ENCODE results near the gene SLITRK3.
A peak's percentile ranks its signal among the peaks of the same experiment; 100 is the strongest.
"Not testable (repeated sequence)": the region's sequence is repeated elsewhere in the genome, so short reads cannot be mapped to it uniquely, and the experiment has no call there.

SLITRK3 gene

DNA sequence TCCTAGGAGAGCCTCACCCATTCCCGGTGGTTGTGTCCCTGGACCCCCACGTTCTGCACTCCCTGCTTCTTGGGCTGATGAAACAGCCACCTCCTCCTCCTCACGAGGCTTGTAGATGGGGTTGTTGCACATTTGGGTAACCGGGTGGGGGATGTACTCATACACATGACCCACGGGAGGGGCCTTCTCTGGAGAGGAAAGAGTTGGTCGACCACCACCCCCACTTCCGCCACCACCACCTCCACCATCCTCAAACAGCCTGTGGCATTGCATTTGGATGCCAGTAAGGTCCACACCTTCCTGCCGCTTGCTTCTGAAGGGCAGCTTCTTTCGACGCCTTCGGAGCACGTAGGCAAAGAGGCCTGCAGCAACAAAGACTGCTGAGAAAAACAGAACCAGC is 7.7 kb downstream of the SLITRK3 start:
- DNase-seq, result no peak

DNA sequence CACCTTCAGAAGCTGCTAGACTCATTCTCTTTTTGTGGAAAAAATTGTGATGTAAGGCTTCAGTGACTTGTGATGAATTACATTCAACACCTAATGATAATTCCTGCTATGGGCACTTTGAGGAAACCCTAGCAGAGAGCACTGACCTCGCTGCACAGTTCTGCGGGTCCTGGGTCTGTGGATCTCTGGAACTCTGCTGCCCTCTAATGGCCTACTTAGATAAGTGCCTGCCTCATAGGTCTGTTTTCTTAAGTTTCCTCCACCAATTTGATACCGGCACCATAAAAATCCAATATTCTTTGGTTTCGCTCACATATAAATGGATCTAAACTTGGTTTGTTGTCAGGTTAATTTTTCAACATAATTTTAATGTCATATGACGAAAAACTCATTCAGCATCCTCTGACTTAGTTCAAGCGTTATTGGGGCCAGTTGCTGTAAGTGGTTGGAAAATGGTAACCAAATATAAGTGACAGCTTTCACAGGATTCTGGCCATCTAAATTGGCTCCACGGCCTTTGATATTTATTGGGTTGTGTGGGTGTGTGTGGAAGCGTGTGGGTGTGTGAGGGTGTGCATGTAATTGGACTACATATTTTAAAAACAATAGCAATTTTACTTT is 10.4 kb downstream of the SLITRK3 start:
- DNase-seq, result peak; percentile 91

DNA sequence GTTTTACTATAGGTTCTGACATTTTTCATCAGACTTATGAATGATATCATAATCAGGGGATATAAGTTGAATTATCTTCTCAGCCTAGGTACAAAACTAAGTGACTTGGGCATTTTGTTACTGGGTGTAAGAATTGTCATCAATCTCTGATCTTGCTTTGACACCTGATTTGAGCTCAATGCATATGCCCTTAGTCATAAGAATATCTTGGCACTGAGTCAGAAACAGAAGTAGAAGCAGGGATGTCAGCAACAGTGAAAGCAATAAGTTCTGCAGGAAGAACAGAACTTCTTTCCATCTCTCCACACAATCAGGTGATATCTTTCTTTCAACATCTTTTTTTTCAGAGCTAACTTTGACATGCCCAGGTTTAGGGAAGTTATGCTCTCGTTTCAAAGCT is 14.6 kb downstream of the SLITRK3 start:
- no peak for DNase-seq

DNA sequence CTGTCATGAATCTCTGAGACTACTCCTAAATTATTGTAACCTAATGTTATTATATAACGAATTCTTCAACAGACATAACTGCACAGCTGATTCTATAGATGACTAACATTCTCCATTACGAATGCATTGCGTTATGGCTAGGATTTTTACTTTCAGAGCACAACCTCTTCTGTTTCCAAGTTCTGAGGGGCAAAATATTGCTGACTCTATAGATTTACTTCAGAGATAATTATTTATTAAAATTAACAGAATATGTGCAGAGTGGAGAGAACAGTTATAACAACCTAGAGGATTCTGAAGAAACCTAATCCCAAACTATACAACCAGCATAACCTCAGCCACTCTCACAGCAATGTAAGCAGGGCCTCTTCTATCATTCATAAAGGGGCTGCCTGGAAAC is 25.9 kb downstream of the SLITRK3 start:
- DNase-seq, result no peak

DNA sequence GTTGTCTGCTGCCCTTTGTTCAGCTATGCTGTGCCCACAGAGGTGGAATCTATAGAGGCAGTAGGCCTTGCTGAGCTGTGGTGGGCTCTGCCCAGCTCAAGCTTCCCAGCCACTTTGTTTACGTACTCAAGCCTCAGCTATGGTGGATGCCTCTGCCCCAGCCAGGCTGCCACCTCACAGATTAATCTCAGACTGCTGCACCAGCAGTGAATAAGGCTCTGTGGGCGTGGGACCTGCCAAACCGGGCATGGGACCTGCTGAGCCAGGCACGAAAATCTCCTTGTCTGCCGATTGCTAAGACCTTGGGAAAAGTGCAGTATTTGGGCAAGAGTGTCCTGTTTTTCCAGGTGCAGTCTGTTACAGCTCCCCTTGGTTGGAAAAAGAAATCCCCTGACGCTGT is 26.8 kb downstream of the SLITRK3 start:
- no peak for DNase-seq

DNA sequence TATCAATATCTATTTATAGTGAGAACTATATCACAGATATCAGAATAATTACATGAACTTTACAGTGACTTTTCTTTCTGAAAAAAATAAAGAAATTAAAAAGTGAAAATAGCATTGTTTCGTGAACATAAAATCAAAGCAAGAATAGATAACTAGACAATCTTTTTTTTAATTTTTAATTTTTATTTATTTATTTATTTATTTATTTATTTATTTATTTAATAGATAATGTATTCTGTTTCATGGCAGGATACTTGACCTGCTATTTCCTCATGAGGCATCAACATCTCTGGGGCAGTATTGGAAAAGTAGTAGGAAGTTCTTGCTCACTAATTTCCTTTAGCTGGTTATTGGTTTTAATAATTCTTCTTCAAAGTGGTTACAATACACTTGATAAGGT is 33.3 kb downstream of the SLITRK3 start:
- DNase-seq, result no peak

DNA sequence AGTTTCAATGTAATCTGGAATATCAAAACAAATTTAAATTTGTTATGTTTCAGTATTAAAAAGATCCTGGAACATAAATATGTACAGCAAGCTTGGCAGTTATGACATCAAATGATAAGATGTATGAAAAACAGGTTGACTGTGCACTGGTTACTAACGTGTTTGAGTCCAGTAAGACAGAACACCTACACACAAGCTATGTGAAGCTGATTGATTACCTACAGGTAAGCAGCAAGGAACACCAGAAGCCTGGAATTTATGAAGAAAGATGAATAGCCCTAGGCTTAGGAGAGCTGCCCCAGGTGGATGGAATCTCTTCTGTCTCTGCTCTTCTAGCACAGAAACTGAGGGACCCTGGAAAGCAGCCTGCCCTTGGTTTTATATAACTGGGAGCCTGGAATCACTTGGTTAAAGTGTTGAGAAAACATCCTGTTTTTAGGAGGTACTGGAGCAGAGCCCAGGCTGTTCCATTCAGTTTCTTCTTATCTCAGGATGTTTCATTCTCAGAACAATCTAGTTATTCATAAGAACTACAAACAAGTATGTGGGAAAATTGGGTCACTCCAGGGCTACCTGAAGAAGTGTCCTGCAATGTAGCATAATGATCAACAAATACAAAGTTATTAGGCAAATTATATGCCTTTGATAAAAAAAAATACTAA is 36.3 kb downstream of the SLITRK3 start:
- DNase-seq, result no peak

DNA sequence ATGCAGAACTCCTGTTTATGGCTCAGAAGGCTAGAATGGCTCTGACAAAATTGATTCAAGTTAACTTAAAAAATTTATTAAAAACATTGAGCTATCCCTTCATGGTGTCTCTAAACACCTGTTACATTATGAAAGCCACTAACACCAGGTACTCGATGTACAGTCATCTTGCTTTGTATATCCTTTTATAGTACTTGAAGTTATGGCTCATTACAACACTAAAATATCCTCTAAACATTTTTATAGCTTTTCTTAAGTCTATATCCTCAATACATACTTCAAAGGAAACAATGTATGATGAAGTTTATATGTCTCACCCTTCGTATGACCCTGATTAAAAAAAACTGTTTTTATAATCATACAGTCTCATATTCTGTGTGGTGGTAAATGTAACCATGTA is 38.2 kb downstream of the SLITRK3 start:
- no peak for DNase-seq

DNA sequence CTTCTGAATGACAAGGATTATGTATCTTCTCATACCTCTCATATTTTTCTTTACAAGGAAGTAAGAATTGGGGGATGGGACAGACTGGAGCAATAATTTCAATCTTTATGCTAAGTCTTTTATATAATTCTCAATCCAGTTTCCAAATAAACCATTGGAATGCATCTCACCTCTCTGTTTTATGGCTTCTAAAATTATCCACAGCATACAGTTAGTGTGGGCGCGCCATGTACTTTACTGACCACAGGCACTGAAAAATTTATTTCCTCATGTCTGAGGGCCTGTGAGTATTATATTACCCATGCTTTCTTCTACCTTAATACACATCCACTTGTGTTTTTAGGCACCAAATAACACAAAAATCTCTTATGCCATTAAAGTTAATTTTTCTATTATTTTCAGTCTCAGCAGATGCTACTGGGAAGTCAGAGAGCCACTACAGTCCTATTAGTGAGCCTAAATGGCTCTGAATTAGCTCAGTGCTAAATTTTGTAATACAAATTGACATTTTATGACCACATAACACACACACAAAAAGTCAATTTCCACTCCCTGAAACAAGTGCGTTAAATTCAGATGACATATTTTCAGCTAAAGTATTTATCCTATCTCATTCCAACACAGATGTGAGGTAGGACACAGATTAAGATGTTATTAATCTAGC is 39.3 kb downstream of the SLITRK3 start:
- no peak for DNase-seq

DNA sequence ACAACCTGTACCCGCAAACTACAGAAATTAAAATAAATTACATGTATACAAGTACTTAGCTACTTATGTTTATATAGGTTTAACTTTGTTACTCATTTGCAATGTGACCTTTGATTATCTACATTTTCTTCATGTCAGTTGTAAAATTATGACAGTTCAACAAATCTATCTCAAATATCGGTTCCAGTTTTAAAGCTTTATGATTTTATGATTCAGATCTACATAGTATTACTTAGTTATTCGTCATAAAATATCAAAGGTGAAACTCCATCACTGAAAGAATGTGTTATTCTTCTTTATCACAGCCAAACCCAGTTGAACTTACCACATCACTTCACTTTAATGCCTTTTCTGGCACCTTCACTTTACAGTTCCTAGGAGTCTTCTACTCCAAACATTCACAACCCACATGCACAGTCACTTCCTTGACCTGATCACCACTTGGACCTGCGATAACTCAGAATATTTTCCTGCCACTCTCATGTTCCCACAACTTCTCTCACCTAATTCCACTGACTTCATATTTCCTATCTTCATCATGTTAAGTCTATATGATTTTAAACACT is 47.2 kb downstream of the SLITRK3 start:
- no peak for DNase-seq

DNA sequence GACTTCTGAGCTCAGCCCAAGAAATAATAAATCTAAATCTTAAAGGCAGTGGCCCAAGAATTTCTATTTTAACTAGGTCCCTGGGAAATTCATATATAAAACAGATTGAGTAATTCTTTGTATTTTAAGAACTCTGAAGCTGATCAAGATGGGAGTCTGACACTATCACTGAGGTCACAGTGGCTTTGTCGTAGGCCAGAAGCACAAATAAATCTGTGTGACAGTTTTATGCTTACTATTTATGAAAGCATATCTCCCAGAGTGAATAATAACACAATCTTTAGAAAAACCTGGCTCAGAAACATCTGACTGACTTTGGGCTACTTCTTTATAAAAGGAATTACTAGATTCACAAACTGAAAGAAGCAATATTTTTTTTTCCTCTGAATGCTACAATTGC is 51.9 kb downstream of the SLITRK3 start:
- no peak for DNase-seq

DNA sequence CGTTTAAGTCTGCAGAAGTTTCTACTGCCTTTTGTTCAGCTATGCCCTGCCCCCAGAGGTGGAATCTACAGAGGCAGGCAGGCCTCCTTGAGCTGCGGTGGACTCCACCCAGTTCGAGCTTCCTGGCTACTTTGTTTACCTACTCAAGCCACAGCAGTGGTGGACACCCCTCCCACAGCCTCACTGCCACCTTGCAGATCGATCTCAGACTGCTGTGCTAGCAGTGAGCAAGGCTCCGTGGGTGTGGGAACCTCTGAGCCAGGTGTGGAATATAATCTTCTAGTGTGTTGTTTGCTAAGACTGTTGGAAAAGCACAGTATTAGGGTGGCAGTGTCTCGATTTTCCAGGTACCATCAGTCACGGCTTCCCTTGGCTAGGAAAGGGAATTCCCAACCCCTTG is 56.3 kb downstream of the SLITRK3 start:
- not testable (repeated sequence) for DNase-seq
